Mucosa of gallbladder (tissue), 1 donor: ENCODE data around the gene RPS21. TPM values are rescaled to one million over a fixed set of nuclear protein-coding genes. Genes with fewer than 3 reads are reported as not detected.
"Not testable (repeated sequence)": the region's sequence is repeated elsewhere in the genome, so short reads cannot be mapped to it uniquely, and the experiment has no call there.

Experiments
- DNase-seq: peaks from one replicate; pipeline ENCODE4 v3.0.0-alpha.2; 2020; ENCODE audit warnings: low spot score
- total RNA-seq: library from RNA; stranded (reverse); gene quantifications from one replicate; pipeline ENCODE4 v1.2.1, GENCODE V29; 2021
- donor health status: DM: no; HTN: no; CAD: no.

Gene RPS21
- total RNA-seq, 1 donor from 2014 or later: 968 TPM

- DNase-seq: no peak
Measured at GRCh38 chr20:62425281-62426058, 38.6 kb downstream of the RPS21 start.

- not testable (repeated sequence) for DNase-seq
Measured at GRCh38 chr20:62426059-62426348, 39.1 kb downstream of the RPS21 start.

- no peak for DNase-seq
Measured at GRCh38 chr20:62426699-62427131, 39.8 kb downstream of the RPS21 start.

- peak; percentile 93 for DNase-seq
Measured at GRCh38 chr20:62427172-62428001, 40.5 kb downstream of the RPS21 start, which contains the start of gene RBBP8NL. Gene RBBP8NL (minus strand): TSS chr20:62427539. CDS start chr20:62419647, 7,892 bp downstream.

GRCh38 chr20:62428002-62428372 is 41.1 kb downstream of the RPS21 start:
- no peak for DNase-seq

GRCh38 chr20:62428396-62429295 is 41.7 kb downstream of the RPS21 start:
- no peak for DNase-seq

- no peak for DNase-seq
Measured at GRCh38 chr20:62429455-62430310, 42.8 kb downstream of the RPS21 start.

- DNase-seq: no peak
Measured at GRCh38 chr20:62430311-62430853, 43.5 kb downstream of the RPS21 start.

- no peak for DNase-seq
Measured at GRCh38 chr20:62430866-62431447, 44.1 kb downstream of the RPS21 start.

- no peak for DNase-seq
Measured at GRCh38 chr20:62433658-62434497, 47.0 kb downstream of the RPS21 start.

GRCh38 chr20:62436692-62437091 is 49.8 kb downstream of the RPS21 start:
- DNase-seq: no peak

GRCh38 chr20:62437496-62437895 is 50.6 kb downstream of the RPS21 start:
- no peak for DNase-seq

GRCh38 chr20:62437927-62438326 is 51.0 kb downstream of the RPS21 start:
- DNase-seq: peak; percentile 29

Other genes starting within 250 kb of the RPS21 start
- 189 TPM for gene PSMA7, start 243.7 kb upstream of the RPS21 start, total RNA-seq
- gene SS18L1, start 243.3 kb upstream of the RPS21 start, total RNA-seq: 14.2 TPM
- 38.0 TPM for gene MTG2, start 204.1 kb upstream of the RPS21 start, total RNA-seq
- not detected for gene HRH3, start 166.8 kb upstream of the RPS21 start, total RNA-seq
- gene OSBPL2, start 148.6 kb upstream of the RPS21 start, total RNA-seq: 85.3 TPM
- 78.8 TPM for gene ADRM1, start 84.1 kb upstream of the RPS21 start, total RNA-seq
- 298 TPM for gene LAMA5, start 19.8 kb upstream of the RPS21 start, total RNA-seq
- 5.2 TPM for gene CABLES2, start 20.2 kb downstream of the RPS21 start, total RNA-seq
- gene RBBP8NL, start 40.4 kb downstream of the RPS21 start, total RNA-seq: 6.2 TPM
- gene GATA5, start 88.9 kb downstream of the RPS21 start, total RNA-seq: 8.7 TPM